ENCODE data around the gene SMIM44. TPM values are rescaled to one million over a fixed set of nuclear protein-coding genes. Genes with fewer than 3 reads are reported as not detected.
A peak's percentile ranks its signal among the peaks of the same experiment; 100 is the strongest.

The SMIM44 gene
- total and polyA plus RNA-seq, 2 donors from 2014 or later: not detected

DNA sequence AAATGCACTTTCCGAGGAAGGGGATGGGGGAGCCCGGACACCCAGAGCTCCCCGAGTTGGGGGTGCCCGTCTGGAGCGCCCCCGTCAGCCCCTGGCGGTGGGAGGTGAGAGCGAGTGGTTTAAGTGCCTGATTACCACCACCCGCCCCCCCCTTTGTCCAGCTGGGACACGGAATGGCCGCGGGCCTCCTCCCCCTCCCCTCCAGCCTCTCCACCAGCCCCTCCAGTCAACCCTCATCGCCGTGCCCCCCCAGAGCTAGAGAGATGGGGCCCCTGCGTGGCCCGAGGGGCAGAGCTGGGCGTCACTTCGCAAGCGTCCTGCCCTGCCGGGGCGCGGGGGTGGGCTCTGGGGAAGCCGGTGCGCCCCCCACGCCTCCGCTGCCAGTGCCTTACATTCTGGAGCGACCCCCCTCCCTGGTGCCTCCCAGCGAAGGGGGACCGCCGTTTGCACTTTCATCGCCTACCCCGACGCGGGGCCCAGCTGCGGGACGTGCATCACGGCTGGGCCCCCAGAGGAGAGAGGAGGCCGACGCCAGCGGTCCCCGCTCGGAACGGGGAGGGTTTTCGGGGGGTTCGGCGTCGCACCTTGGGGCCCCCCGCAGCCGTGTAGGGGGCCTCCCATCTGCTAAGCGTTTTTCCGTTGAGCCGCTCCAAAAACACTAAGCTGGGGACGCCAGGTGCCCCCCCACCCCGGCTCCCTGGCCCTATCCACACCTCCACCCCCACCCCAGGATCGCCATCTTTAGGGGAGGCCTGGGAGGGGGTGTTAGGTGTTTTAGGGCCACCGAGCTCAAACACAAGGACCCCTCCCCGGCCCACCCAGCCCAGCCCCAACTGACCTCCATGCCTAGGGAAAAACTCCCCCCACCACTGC is 19.3 kb downstream of the SMIM44 start:
- Histone ChIP-seq H3K9ac (ENCODE audit: low read length in 3 of 3) (no peak overlapping the region), H3K27ac (ENCODE audit: low read depth in 2 of 2, low read length in 2 of 2) (no peak overlapping the region), H3K36me3 (ENCODE audit: control insufficient read depth in 2 of 3, insufficient read depth in 3 of 3, low read length in 3 of 3) (peaks cover 0 to 4% (median 0%) of the 10 kb centered on the region in 3 donors), H3K9me3 (ENCODE audit: control insufficient read depth in 2 of 3, insufficient read depth in 1 of 3, low read length in 3 of 3) (no peaks in the 10 kb centered on the region), H3K4me1 (ENCODE audit: control insufficient read depth in 2 of 3, insufficient read depth in 2 of 3, low read depth in 1 of 3, low read length in 3 of 3) (peaks cover 0 to 11% (median 11%) of the 10 kb centered on the region in 3 donors), H3K27me3 (ENCODE audit: control insufficient read depth, insufficient read depth, low read length) (no peaks in the 10 kb centered on the region), H3K4me3 (ENCODE audit: low read length in 3 of 3) (no peak overlapping the region)
- FAIRE-seq (no peak), DNase-seq (peak in 1 of 5 donors; percentile 46)
- no peak for TF ChIP-seq CTCF (IDR thresholded peaks at IDR 0.05; ENCODE audit: borderline replicate concordance, extremely low read depth, insufficient read depth)
- intact Hi-C loops (cut with DNase I): no loop called here

GRCh38 chr19:3462991-3463713 is 20.1 kb downstream of the SMIM44 start:
- DNase-seq (peak in 2 of 5 donors; percentile 39 to 50), FAIRE-seq (no peak)
- no peaks in the 10 kb centered on the region for H3K9me3 ChIP-seq (ENCODE audit: control insufficient read depth in 2 of 3, insufficient read depth in 1 of 3, low read length in 3 of 3)
- H3K27ac ChIP-seq (ENCODE audit: low read depth in 2 of 2, low read length in 2 of 2): no peak overlapping the region
- no peak overlapping the region for H3K9ac ChIP-seq (ENCODE audit: low read length in 3 of 3)
- no peak for TF ChIP-seq CTCF (IDR thresholded peaks at IDR 0.05; ENCODE audit: borderline replicate concordance, extremely low read depth, insufficient read depth)
- H3K36me3 ChIP-seq (ENCODE audit: control insufficient read depth in 2 of 3, insufficient read depth in 3 of 3, low read length in 3 of 3): peaks cover 0 to 4% (median 0%) of the 10 kb centered on the region in 3 donors
- intact Hi-C loops (cut with DNase I): no loop called here
- H3K27me3 ChIP-seq (ENCODE audit: control insufficient read depth, insufficient read depth, low read length): no peaks in the 10 kb centered on the region
- no peak overlapping the region for H3K4me3 ChIP-seq (ENCODE audit: low read length in 3 of 3)
- peaks cover 0 to 18% (median 18%) of the 10 kb centered on the region in 3 donors for H3K4me1 ChIP-seq (ENCODE audit: control insufficient read depth in 2 of 3, insufficient read depth in 2 of 3, low read depth in 1 of 3, low read length in 3 of 3)

DNA sequence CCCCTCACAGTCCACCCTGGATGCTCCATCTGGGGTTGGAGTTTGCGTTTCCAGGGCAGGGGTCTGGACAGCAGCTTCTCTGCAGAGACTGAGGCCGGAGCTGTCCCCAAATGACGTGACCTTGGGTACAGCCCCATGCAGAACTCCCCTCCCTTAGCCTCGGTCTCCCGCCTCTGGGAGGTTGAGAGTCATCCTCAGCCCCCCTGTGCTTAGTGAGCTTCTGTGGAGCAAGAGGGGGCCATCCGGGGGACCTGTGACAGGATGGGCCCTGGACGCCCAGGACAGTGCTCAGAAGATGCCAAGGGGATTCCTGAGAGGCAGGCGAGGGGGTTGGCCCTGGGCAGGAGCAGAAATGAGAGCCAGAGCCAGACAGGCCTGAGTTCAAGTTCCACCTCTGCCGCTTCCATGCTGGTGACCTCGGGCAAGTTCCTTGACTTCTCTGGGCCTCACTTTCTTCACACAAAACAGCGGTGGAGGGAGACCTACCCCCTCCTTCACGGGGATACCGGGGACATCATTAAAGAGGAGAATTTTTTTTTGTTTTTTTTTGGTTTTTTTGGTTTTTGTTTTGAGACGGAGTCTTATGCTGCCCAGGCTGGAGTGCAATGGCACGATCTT is 23.2 kb downstream of the SMIM44 start:
- Histone ChIP-seq H3K27me3 (ENCODE audit: control insufficient read depth, insufficient read depth, low read length) (no peaks in the 10 kb centered on the region), H3K9me3 (ENCODE audit: control insufficient read depth in 2 of 3, insufficient read depth in 1 of 3, low read length in 3 of 3) (no peaks in the 10 kb centered on the region), H3K4me1 (ENCODE audit: control insufficient read depth in 2 of 3, insufficient read depth in 2 of 3, low read depth in 1 of 3, low read length in 3 of 3) (peaks cover 0 to 33% (median 18%) of the 10 kb centered on the region in 3 donors), H3K36me3 (ENCODE audit: control insufficient read depth in 2 of 3, insufficient read depth in 3 of 3, low read length in 3 of 3) (peaks cover 0 to 8% (median 2%) of the 10 kb centered on the region in 3 donors), H3K9ac (ENCODE audit: low read length in 3 of 3) (peak overlapping the region in 1 of 3 donors; percentile 61), H3K4me3 (ENCODE audit: low read length in 3 of 3) (no peak overlapping the region), H3K27ac (ENCODE audit: low read depth in 2 of 2, low read length in 2 of 2) (peak overlapping the region; percentile 94 to 98)
- FAIRE-seq: no peak
- intact Hi-C loops (cut with DNase I): no loop called here
- DNase-seq: no peak
- TF ChIP-seq CTCF (IDR thresholded peaks at IDR 0.05; ENCODE audit: borderline replicate concordance, extremely low read depth, insufficient read depth): no peak

All from kidney (tissue), 14 donors.